ENCODE data around the gene ARHGEF19. TPM values are rescaled to one million over a fixed set of nuclear protein-coding genes. Genes with fewer than 3 reads are reported as not detected.

The ARHGEF19 gene
- total RNA-seq, 1 experiment from 2014 or later, result 21.1 TPM

DNA sequence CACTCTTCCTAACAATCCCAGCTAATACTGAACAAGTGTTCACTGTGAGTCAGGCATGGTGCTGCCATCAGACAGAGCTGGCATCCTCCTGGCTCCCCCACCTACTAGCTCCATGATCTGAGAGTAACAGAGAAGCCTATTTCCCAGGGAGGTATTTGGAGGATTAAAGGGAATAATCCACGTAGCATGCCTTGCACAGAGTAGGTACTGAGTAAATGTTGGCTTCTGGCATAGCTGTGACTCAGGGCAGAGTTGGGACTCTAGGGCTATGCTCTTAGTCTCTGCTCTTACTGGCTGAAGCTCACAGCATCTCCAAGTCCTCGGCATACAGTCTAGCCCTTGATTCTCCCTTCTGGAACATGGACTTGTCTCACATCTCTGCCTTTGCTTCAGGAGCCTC lies 8.2 kb downstream of the ARHGEF19 start:
- H3K4me1 ChIP-seq (ENCODE audit: insufficient read depth, low read length), result no peaks in the 10 kb centered on the region
- no peak overlapping the region for H2AK5ac ChIP-seq (ENCODE audit: insufficient read length, low read length)
- no peaks in the 10 kb centered on the region for H3K27me3 ChIP-seq (ENCODE audit: insufficient read depth, low read length)
- H2BK20ac ChIP-seq (ENCODE audit: low read depth, low read length, poor library complexity, severe bottlenecking), result no peak overlapping the region
- H4K5ac ChIP-seq (ENCODE audit: insufficient read length, low read depth, low read length), result no peak overlapping the region
- H3K4me2 ChIP-seq (ENCODE audit: insufficient read depth, insufficient read length, low read length), result no peak overlapping the region
- no peak for DNase-seq
- Mint-ChIP-seq H3K27ac (no peak overlapping the region), H3K4me1 (peaks cover 7 to 19% of the 10 kb centered on the region in 2 experiments), H3K4me3 (no peak overlapping the region; a peak in 1 of 5 replicates), H3K9me3 (no peaks in the 10 kb centered on the region), H3K27me3 (ENCODE audit: low read depth) (no peaks in the 10 kb centered on the region), H3K36me3 (ENCODE audit: insufficient read depth in 1 of 3, low read depth in 3 of 3) (peaks cover 9 to 45% (median 19%) of the 10 kb centered on the region in 3 experiments; a peak in 6 of 7 replicates)
- no peak overlapping the region for H2BK12ac ChIP-seq (ENCODE audit: insufficient read length, low read depth, low read length)
- no peak overlapping the region for H2BK15ac ChIP-seq (ENCODE audit: low read depth, low read length)
- H3K18ac ChIP-seq (ENCODE audit: insufficient read length, low read depth, low read length), result no peak overlapping the region
- no CpG with 5 or more reads among the region's 2 CpGs for WGBS (ENCODE audit: extremely low coverage, insufficient read length, low lambda C conversion rate)
- H3K56ac ChIP-seq (ENCODE audit: insufficient read length, low read depth, low read length), result no peak overlapping the region
- H3K9ac ChIP-seq (ENCODE audit: extremely low read depth, insufficient read length, low read length), result no peak overlapping the region
- no peaks in the 10 kb centered on the region; the same call in 1 of the 2 replicates for H3K79me2 ChIP-seq (ENCODE audit: insufficient read depth, low read length)
- H3K9me3 ChIP-seq (ENCODE audit: control insufficient read depth, low read depth, low read length), result no peaks in the 10 kb centered on the region
- no peak overlapping the region for H3K27ac ChIP-seq (ENCODE audit: insufficient read length, low read depth, low read length)
- peaks cover 10% of the 10 kb centered on the region for H3K23me2 ChIP-seq (ENCODE audit: insufficient read length, low read depth, low read length, poor library complexity, severe bottlenecking)
- H2BK120ac ChIP-seq (ENCODE audit: low read depth, low read length, poor library complexity, severe bottlenecking), result no peak overlapping the region
- H2BK5ac ChIP-seq (ENCODE audit: insufficient read length, low read length), result no peak overlapping the region
- no peak overlapping the region for H3T11ph ChIP-seq (ENCODE audit: low read length)
- H3K23ac ChIP-seq (ENCODE audit: insufficient read length, low read depth, low read length), result no peak overlapping the region
- TF ChIP-seq, protein P1, sequence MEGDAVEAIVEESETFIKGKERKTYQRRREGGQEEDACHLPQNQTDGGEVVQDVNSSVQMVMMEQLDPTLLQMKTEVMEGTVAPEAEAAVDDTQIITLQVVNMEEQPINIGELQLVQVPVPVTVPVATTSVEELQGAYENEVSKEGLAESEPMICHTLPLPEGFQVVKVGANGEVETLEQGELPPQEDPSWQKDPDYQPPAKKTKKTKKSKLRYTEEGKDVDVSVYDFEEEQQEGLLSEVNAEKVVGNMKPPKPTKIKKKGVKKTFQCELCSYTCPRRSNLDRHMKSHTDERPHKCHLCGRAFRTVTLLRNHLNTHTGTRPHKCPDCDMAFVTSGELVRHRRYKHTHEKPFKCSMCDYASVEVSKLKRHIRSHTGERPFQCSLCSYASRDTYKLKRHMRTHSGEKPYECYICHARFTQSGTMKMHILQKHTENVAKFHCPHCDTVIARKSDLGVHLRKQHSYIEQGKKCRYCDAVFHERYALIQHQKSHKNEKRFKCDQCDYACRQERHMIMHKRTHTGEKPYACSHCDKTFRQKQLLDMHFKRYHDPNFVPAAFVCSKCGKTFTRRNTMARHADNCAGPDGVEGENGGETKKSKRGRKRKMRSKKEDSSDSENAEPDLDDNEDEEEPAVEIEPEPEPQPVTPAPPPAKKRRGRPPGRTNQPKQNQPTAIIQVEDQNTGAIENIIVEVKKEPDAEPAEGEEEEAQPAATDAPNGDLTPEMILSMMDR (conservative IDR thresholded peaks at IDR 0.05), result no peak
- H4K8ac ChIP-seq (replicated peaks; ENCODE audit: insufficient read length, low read depth, low read length), result no peak overlapping the region
- no peak overlapping the region for H4K91ac ChIP-seq (ENCODE audit: insufficient read length, low read depth, low read length)
- no peaks in the 10 kb centered on the region for H4K20me1 ChIP-seq (ENCODE audit: control insufficient read depth, insufficient read depth, insufficient read length)
- no peak overlapping the region for H3K4ac ChIP-seq (ENCODE audit: low read depth, low read length)
- no peaks in the 10 kb centered on the region for H3K79me1 ChIP-seq (ENCODE audit: insufficient read depth, low read depth, low read length, poor library complexity, severe bottlenecking)
- H2AFZ ChIP-seq (ENCODE audit: low read length), result no peak overlapping the region
- no peak overlapping the region for H3K14ac ChIP-seq (ENCODE audit: insufficient read depth, low read length)
